ENCODE measurements around the gene SUMO2. TPM values are rescaled to one million over a fixed set of nuclear protein-coding genes. Genes with fewer than 3 reads are reported as not detected.
A peak's percentile ranks its signal among the peaks of the same experiment; 100 is the strongest.

Gene SUMO2
- total and polyA plus RNA-seq, 9 donors: 75.7 to 504 (median 395) TPM

- no peak overlapping the region for H3K4me3 ChIP-seq
- WGBS, 3 donors: 48 to 57% (median 51%) methylated on average over 3 of the region's 3 CpGs
- no peaks in the 10 kb centered on the region for H3K4me1 ChIP-seq (ENCODE audit: insufficient read depth)
- H3K36me3 ChIP-seq: no peaks in the 10 kb centered on the region
- no peaks in the 10 kb centered on the region for H3K9me3 ChIP-seq
- H3K27ac ChIP-seq: no peak overlapping the region
- H3K27me3 ChIP-seq: no peaks in the 10 kb centered on the region
- DNase-seq: no peak
- TF ChIP-seq CTCF (IDR thresholded peaks at IDR 0.05): no peak
- intact Hi-C loops (cut with DNase I): loop anchor here in 1 of 4 donors (10.0 kb wide), 1 partner anchor 161 kb away; no protein-coding TSS in a partner anchor
Observed at GRCh38 chr17:75125984-75126383, 56.8 kb downstream of the SUMO2 start.

- DNase-seq: no peak
- Histone ChIP-seq H3K4me1 (ENCODE audit: insufficient read depth) (no peaks in the 10 kb centered on the region), H3K36me3 (no peaks in the 10 kb centered on the region), H3K4me3 (no peak overlapping the region), H3K27ac (no peak overlapping the region), H3K27me3 (no peaks in the 10 kb centered on the region), H3K9me3 (no peaks in the 10 kb centered on the region)
- 92 to 96% (median 96%) methylated on average over 4 of the region's 4 CpGs for WGBS, 3 donors
- TF ChIP-seq EP300 (IDR thresholded peaks at IDR 0.05) (no peak), POLR2A (IDR thresholded peaks at IDR 0.05) (no peak), CTCF (IDR thresholded peaks at IDR 0.05) (no peak)
- intact Hi-C loops (cut with DNase I): loop anchor here in 1 of 4 donors (10.0 kb wide), 1 partner anchor 160 kb away; no protein-coding TSS in a partner anchor
Observed at GRCh38 chr17:75124819-75125162, 58.0 kb downstream of the SUMO2 start.

GRCh38 chr17:75124041-75124818, 58.5 kb downstream of the SUMO2 start:
- intact Hi-C loops (cut with DNase I): loop anchor here in 1 of 4 donors (10.0 kb wide), 1 partner anchor 159 kb away; no protein-coding TSS in a partner anchor
- Histone ChIP-seq H3K27ac (no peak overlapping the region), H3K36me3 (no peaks in the 10 kb centered on the region), H3K4me3 (no peak overlapping the region), H3K9me3 (no peaks in the 10 kb centered on the region), H3K4me1 (ENCODE audit: insufficient read depth) (no peaks in the 10 kb centered on the region), H3K27me3 (no peaks in the 10 kb centered on the region)
- DNase-seq: peak in 2 of 5 donors; percentile 40 to 55
- TF ChIP-seq CTCF (IDR thresholded peaks at IDR 0.05) (no peak), EP300 (IDR thresholded peaks at IDR 0.05) (no peak), POLR2A (IDR thresholded peaks at IDR 0.05) (no peak)
- 79 to 81% (median 81%) methylated on average over 19 of the region's 19 CpGs for WGBS, 3 donors

GRCh38 chr17:75118307-75118706, 64.5 kb downstream of the SUMO2 start:
- H3K27ac ChIP-seq: no peak overlapping the region
- no peaks in the 10 kb centered on the region for H3K27me3 ChIP-seq
- no peak for TF ChIP-seq CTCF (IDR thresholded peaks at IDR 0.05)
- TF ChIP-seq POLR2A (IDR thresholded peaks at IDR 0.05): no peak
- no peak for TF ChIP-seq EP300 (IDR thresholded peaks at IDR 0.05)
- no peak overlapping the region for H3K4me3 ChIP-seq
- no peaks in the 10 kb centered on the region for H3K36me3 ChIP-seq
- peaks cover 4% of the 10 kb centered on the region for H3K4me1 ChIP-seq (ENCODE audit: insufficient read depth)
- DNase-seq: no peak
- intact Hi-C loops (cut with DNase I): loop anchor here in 2 of 4 donors (10.0 kb wide), 2 partner anchors 56 to 86 kb away; partner anchors contain the start of gene NUP85 (in 1 of the 2)
- WGBS, 3 donors: 91 to 95% (median 95%) methylated on average over 14 of the region's 14 CpGs
- no peaks in the 10 kb centered on the region for H3K9me3 ChIP-seq

All from ovary (tissue), 9 donors.